ENCODE results near the gene MGRN1. TPM values are rescaled to one million over a fixed set of nuclear protein-coding genes. Genes with fewer than 3 reads are reported as not detected.

Gene MGRN1
- total and polyA plus RNA-seq, 2 of the 13 experiments (the other 11 are each of a cell fraction or from before 2014, with no cell fraction given) = 11.9 to 12.6 TPM

GRCh38 chr16:4659363-4660353 is 35.0 kb downstream of the MGRN1 start:
- POLR2A ChIA-PET = interaction anchor here (1.0 to 1.3 kb wide), 2 partner anchors 35 to 184 kb away, joined by 3 read pairs; partner anchors contain the start of gene HMOX2
- in situ Hi-C loops (cut with HindIII; ENCODE audit: extremely low pct_ligation_motif_present, low pct_unique_long_range_greater_than_20kb) = loop anchor here (5.0 kb wide), 1 partner anchor 42 kb away; no protein-coding TSS in a partner anchor
- no peak for ATAC-seq
- H4K20me1 ChIP-seq (ENCODE audit: insufficient read depth, low read length) = no peaks in the 10 kb centered on the region
- no peaks in the 10 kb centered on the region for H3K27me3 ChIP-seq (ENCODE audit: control insufficient read depth in 1 of 2, insufficient read depth in 2 of 2, low read length in 2 of 2)
- WGBS (ENCODE audit: low lambda C conversion rate) = 95% methylated on average over 23 of the region's 29 CpGs
- H3K4me1 ChIP-seq (ENCODE audit: insufficient read depth, low read length) = peaks cover 69% of the 10 kb centered on the region
- TF ChIP-seq ZNF704 (CRISPR knock-in tag; IDR thresholded peaks at IDR 0.05; ENCODE audit: borderline replicate concordance) (no peak), ZNF839 (CRISPR knock-in tag; IDR thresholded peaks at IDR 0.05; ENCODE audit: borderline replicate concordance) (no peak), SATB2 (CRISPR knock-in tag; IDR thresholded peaks at IDR 0.05) (no peak), AGO2 (optimal IDR thresholded peaks at IDR 0.05; ENCODE audit: low read depth, low read length) (peak; percentile 35), DNMT3B (CRISPR knock-in tag; conservative IDR thresholded peaks at IDR 0.05) (no peak), PTBP1 (IDR thresholded peaks at IDR 0.05; ENCODE audit: low read depth, low read length, poor library complexity, severe bottlenecking) (no peak), CTCF (CRISPR knock-in tag; IDR thresholded peaks at IDR 0.05) (no peak), ZNF552 (CRISPR knock-in tag; IDR thresholded peaks at IDR 0.05; ENCODE audit: borderline replicate concordance) (no peak), ZNF292 (CRISPR knock-in tag; IDR thresholded peaks at IDR 0.05; ENCODE audit: borderline replicate concordance, low read depth) (no peak), KDM5B (CRISPR knock-in tag; IDR thresholded peaks at IDR 0.05; ENCODE audit: borderline replicate concordance) (no peak), RFX3 (CRISPR knock-in tag; IDR thresholded peaks at IDR 0.05) (no peak), ZSCAN30 (CRISPR knock-in tag; IDR thresholded peaks at IDR 0.05) (no peak), HIC2 (CRISPR knock-in tag; IDR thresholded peaks at IDR 0.05; ENCODE audit: low read depth) (0 out of 2 replicates have a peak, but pooled peaks have one; percentile 5), HMG20B (CRISPR knock-in tag; conservative IDR thresholded peaks at IDR 0.05) (no peak)
- H3K4me3 ChIP-seq (replicated peaks in 1 of 3; ENCODE audit: insufficient read depth in 1 of 3, low read depth in 2 of 3, low read length in 3 of 3) = no peak overlapping the region
- no peak overlapping the region for H2AFZ ChIP-seq (ENCODE audit: low read length)
- no peak for FAIRE-seq
- CTCF ChIA-PET (ENCODE audit: low intra/inter-chr PET ratio, low total read pairs) = no interaction called here
- H3K9me3 ChIP-seq (ENCODE audit: low read length) = no peaks in the 10 kb centered on the region
- no peak overlapping the region for H3K9ac ChIP-seq (ENCODE audit: insufficient read depth, low read depth, low read length)
- peaks cover 2% of the 10 kb centered on the region for H3K79me2 ChIP-seq (ENCODE audit: insufficient read depth, low read length)
- TSS peak; percentile 15 for BruUV-seq (replicated peaks)
- intact Hi-C loops (cut with micrococcal nuclease; ENCODE audit: unreplicated experiment) = no loop called here
- H3K27ac ChIP-seq (ENCODE audit: extremely low read length, insufficient read depth, low read length) = peak overlapping the region; percentile 68
- H3K36me3 ChIP-seq (replicated peaks in 1 of 2; ENCODE audit: control insufficient read depth in 1 of 2, insufficient read depth in 2 of 2, low read length in 2 of 2) = peaks cover 26 to 31% of the 10 kb centered on the region in 2 experiments; a peak in 4 of 5 replicates
- no peak for DNase-seq (ENCODE audit: low spot score)
- peak overlapping the region; percentile 10; the same call in 1 of the 2 replicates for H3K4me2 ChIP-seq (ENCODE audit: low read depth, low read length)

All from HepG2 (cell line).